Fibroblast of lung (primary cell): ENCODE data around the gene ADRM1. TPM values are rescaled to one million over a fixed set of nuclear protein-coding genes. Genes with fewer than 3 reads are reported as not detected.

Experiments
- DNase-seq, 2 donors: peaks; one replicate each; pipeline versions ENCODE4 v3.0.0 to v3.0.0-alpha.2; 2010; ENCODE audit warnings: low read depth in 2 of 2
- H2AFZ ChIP-seq: 2 replicates; pipeline ENCODE4 v1.5.1; 2012; ENCODE audit warnings: low read length, control low read depth, inconsistent platforms
- H3K27ac ChIP-seq: 2 replicates; pipeline ENCODE4 v1.5.1; 2011; ENCODE audit warnings: low read length, control low read depth; ENCODE audit not compliant: insufficient read depth
- H3K27me3 ChIP-seq: 2 replicates; pipeline ENCODE4 v1.5.1; 2011; ENCODE audit warnings: mild to moderate bottlenecking, low read length; ENCODE audit not compliant: control insufficient read depth, insufficient read depth
- H3K36me3 ChIP-seq: 2 replicates; pipeline ENCODE4 v1.5.1; 2011; ENCODE audit warnings: low read length; ENCODE audit not compliant: control insufficient read depth, insufficient read depth
- H3K4me1 ChIP-seq: 2 replicates; pipeline ENCODE4 v1.5.1; 2011; ENCODE audit warnings: low read length; ENCODE audit not compliant: control insufficient read depth, insufficient read depth; ENCODE audit errors: extremely low read depth
- H3K4me2 ChIP-seq: 2 replicates; pipeline ENCODE4 v1.5.1; 2011; ENCODE audit warnings: low read length, control low read depth; ENCODE audit not compliant: insufficient read depth; ENCODE audit errors: extremely low read depth
- H3K4me3 ChIP-seq, 4 experiments: fragments of 200-600 bp in 1 of 4; sonication (generic) in 1 of 4; replicated peaks in 1 of 4; 2 replicates each; pipeline ENCODE4 v1.5.1; 2011 to 2016; ENCODE audit warnings: low read length in 4 of 4, low read depth in 3 of 4, mild to moderate bottlenecking in 3 of 4, control low read depth in 2 of 4, inconsistent platforms in 1 of 4, mixed read lengths in 1 of 4; ENCODE audit not compliant: insufficient read depth in 1 of 4; ENCODE audit errors: control extremely low read depth in 1 of 4
- H3K79me2 ChIP-seq: 2 replicates; pipeline ENCODE4 v1.5.1; 2012; ENCODE audit warnings: mild to moderate bottlenecking, low read length, inconsistent platforms; ENCODE audit not compliant: control insufficient read depth, insufficient read depth
- H3K9ac ChIP-seq: 2 replicates; pipeline ENCODE4 v1.5.1; 2011; ENCODE audit warnings: mild to moderate bottlenecking, low read length, control low read depth; ENCODE audit not compliant: insufficient read depth
- H3K9me3 ChIP-seq: 2 replicates; pipeline ENCODE4 v1.5.1; 2012; ENCODE audit warnings: low read depth, low read length; ENCODE audit not compliant: control insufficient read depth, insufficient read depth
- H4K20me1 ChIP-seq: 2 replicates; pipeline ENCODE4 v1.5.1; 2011; ENCODE audit warnings: low read length; ENCODE audit not compliant: control insufficient read depth, insufficient read depth; ENCODE audit errors: extremely low read depth
- EZH2 ChIP-seq: IDR thresholded peaks from 2 replicates; pipeline ENCODE4 v1.5.1; 2012; ENCODE audit warnings: low read length, control low read depth, mild to moderate bottlenecking; ENCODE audit errors: missing control alignments
- polyA plus RNA-seq, 2 donors: library from polyadenylated mRNA; depleted of rRNA in 1 of 2; stranded (reverse) in 1 of 2; unstranded in 1 of 2; fragments of >200 nt; gene quantifications; 2 replicates each; pipeline ENCODE4 v1.2.1, GENCODE V29; 2011 to 2012; ENCODE audit warnings: missing spikeins in 1 of 2
- total RNA-seq: library from RNA; depleted of rRNA; stranded (reverse); fragments of >200 nt; gene quantifications from 2 replicates; pipeline ENCODE4 v1.2.1, GENCODE V29; 2014
- TF ChIP-seq, protein P1 (sequence below), 2 donors: IDR thresholded peaks in 1 of 2; conservative IDR thresholded peaks in 1 of 2; 1 replicate in 1 of 2; 2 replicates in 1 of 2; pipeline ENCODE4 v1.5.1; 2011 to 2012; ENCODE audit warnings: low read length in 2 of 2, control low read depth in 1 of 2, inconsistent platforms in 1 of 2, low read depth in 1 of 2, mild to moderate bottlenecking in 1 of 2

ADRM1 gene
- total and polyA plus RNA-seq, 2 donors (not counting 1 experiment from before 2014, with no cell fraction given), result 41.2 to 71.3 TPM

DNA sequence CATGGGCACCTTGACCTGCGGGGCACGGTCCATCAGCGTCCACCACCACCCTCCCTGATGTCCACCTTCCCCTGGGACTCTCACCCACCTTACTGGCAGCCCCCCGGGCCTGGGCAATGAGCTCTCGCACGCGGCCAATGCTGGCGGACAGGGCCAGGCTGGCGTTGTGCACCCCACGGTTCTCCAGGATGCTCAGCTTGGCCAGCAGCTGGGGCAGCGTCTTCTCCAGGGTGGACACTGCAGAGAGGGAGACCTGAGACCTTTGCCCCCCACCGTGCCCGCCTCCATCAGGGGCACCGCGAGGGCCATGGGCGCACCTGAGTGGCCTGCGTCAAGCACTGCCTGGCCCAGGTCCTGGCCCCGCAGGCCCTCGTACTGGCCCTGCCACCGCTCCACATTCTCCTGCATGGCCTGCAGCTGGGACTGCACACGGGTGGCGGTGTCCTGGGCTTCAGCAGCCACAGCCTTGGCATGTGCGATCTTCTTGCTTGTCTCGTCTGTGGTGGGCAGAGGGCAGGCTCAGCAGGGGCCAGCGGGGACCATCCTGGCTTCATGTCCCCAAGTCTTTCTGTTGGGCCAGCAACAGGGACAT lies 12.0 kb downstream of the ADRM1 start:
- no peak overlapping the region for H3K4me3 ChIP-seq
- H2AFZ ChIP-seq, result no peak overlapping the region
- H3K9ac ChIP-seq, result no peak overlapping the region
- H3K4me1 ChIP-seq, result no peaks in the 10 kb centered on the region
- no peaks in the 10 kb centered on the region for H3K79me2 ChIP-seq
- no peaks in the 10 kb centered on the region for H4K20me1 ChIP-seq
- H3K27ac ChIP-seq, result no peak overlapping the region
- peaks cover 53% of the 10 kb centered on the region for H3K36me3 ChIP-seq
- no peaks in the 10 kb centered on the region for H3K9me3 ChIP-seq
- no peak overlapping the region for H3K4me2 ChIP-seq
- DNase-seq, result no peak
- TF ChIP-seq EZH2, result no peak
- TF ChIP-seq, protein P1, sequence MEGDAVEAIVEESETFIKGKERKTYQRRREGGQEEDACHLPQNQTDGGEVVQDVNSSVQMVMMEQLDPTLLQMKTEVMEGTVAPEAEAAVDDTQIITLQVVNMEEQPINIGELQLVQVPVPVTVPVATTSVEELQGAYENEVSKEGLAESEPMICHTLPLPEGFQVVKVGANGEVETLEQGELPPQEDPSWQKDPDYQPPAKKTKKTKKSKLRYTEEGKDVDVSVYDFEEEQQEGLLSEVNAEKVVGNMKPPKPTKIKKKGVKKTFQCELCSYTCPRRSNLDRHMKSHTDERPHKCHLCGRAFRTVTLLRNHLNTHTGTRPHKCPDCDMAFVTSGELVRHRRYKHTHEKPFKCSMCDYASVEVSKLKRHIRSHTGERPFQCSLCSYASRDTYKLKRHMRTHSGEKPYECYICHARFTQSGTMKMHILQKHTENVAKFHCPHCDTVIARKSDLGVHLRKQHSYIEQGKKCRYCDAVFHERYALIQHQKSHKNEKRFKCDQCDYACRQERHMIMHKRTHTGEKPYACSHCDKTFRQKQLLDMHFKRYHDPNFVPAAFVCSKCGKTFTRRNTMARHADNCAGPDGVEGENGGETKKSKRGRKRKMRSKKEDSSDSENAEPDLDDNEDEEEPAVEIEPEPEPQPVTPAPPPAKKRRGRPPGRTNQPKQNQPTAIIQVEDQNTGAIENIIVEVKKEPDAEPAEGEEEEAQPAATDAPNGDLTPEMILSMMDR (conservative IDR thresholded peaks at IDR 0.05 in 1 of 2, IDR thresholded peaks at IDR 0.05 in 1 of 2; ENCODE audit: low read depth in 1 of 2, low read length in 2 of 2), result no peak
- H3K27me3 ChIP-seq, result no peaks in the 10 kb centered on the region

DNA sequence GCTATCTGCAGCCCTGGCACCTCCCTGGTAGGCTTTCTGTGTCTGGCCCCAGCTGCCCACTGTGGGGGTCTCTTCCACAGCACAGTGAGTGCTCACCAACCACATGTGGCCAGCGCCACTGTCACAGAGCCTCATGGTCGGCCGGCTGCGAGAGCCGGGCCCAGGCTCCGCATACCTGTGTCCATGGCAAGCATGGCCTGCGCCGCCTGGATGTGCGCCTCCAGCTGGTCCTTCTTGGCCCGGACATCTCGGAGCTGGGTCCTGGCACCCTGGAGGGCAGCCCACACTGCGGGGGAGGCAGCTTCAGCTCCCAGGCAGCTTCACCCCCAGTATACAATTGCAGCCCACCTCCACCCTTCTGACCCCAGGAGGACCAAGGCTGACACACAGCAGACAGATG lies 13.0 kb downstream of the ADRM1 start:
- no peaks in the 10 kb centered on the region for H3K4me1 ChIP-seq
- H3K27ac ChIP-seq, result no peak overlapping the region
- H3K4me2 ChIP-seq, result no peak overlapping the region
- no peaks in the 10 kb centered on the region for H3K9me3 ChIP-seq
- no peak overlapping the region for H2AFZ ChIP-seq
- no peaks in the 10 kb centered on the region for H4K20me1 ChIP-seq
- H3K9ac ChIP-seq, result no peak overlapping the region
- TF ChIP-seq, protein P1 (conservative IDR thresholded peaks at IDR 0.05 in 1 of 2, IDR thresholded peaks at IDR 0.05 in 1 of 2; ENCODE audit: low read depth in 1 of 2, low read length in 2 of 2), result no peak
- TF ChIP-seq EZH2, result no peak
- H3K36me3 ChIP-seq, result peaks cover 48% of the 10 kb centered on the region
- no peak for DNase-seq
- no peaks in the 10 kb centered on the region for H3K27me3 ChIP-seq
- no peak overlapping the region for H3K4me3 ChIP-seq
- H3K79me2 ChIP-seq, result no peaks in the 10 kb centered on the region

DNA sequence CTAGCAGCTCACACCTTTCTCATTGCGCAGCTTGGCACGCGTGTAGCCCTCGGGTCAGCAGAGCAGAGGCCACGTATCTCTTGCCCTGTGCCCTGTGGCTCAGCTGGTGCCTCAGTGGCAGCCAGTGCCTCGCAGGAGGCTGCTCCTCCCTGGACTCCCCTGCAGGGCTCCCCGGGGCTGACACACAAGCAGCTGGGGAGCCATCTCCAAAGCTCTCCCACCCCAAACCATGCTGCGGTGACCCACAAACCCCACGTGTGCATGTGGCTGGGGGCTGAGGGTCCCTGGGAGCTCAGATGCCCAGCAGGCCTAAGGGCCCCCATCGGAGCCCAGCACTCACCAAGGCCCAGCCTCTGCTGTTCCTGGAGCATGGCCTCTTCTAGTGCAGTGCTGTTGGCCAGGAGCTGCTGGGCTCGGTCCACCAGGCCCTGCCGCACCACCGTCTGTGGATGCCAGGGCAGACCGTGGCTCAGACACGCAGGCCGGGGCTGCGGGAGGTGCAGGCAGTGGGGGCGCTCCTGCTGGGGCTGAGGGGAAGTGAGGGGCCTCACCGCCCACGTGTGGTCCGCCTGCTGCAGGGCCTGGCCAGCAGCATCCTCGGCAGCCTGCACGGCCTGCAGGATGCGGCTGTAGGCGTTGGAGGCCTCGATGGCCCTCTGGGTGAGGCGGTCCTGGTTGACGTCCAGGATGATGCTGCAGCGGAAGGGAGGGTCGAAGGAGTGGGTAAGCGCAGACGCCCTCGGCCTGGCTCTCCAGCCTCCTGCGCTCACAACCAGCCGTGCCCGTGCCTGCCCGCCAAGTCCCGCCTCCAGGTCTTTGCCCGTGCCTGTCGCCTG lies 13.8 kb downstream of the ADRM1 start:
- Histone ChIP-seq H3K4me1 (no peaks in the 10 kb centered on the region), H3K9ac (no peak overlapping the region), H3K4me2 (no peak overlapping the region), H3K4me3 (no peak overlapping the region), H3K36me3 (peaks cover 42% of the 10 kb centered on the region), H3K27me3 (no peaks in the 10 kb centered on the region), H3K79me2 (no peaks in the 10 kb centered on the region), H3K27ac (no peak overlapping the region), H4K20me1 (no peaks in the 10 kb centered on the region), H2AFZ (no peak overlapping the region), H3K9me3 (no peaks in the 10 kb centered on the region)
- TF ChIP-seq EZH2, result no peak
- TF ChIP-seq, protein P1 (conservative IDR thresholded peaks at IDR 0.05 in 1 of 2, IDR thresholded peaks at IDR 0.05 in 1 of 2; ENCODE audit: low read depth in 1 of 2, low read length in 2 of 2), result no peak
- no peak for DNase-seq
